Sigmoid colon (tissue), 7 donors: ENCODE results near the gene MAD2L1. TPM values are rescaled to one million over a fixed set of nuclear protein-coding genes. Genes with fewer than 3 reads are reported as not detected.

Source experiments
- DNase-seq: peaks from one replicate; pipeline ENCODE4 v3.0.0-alpha.2; 2019
- H3K27ac ChIP-seq, 4 donors: fragments of 200-600 bp; sonication (generic); one replicate each; pipeline ENCODE4 v1.5.1; 2016 to 2019; ENCODE audit warnings: mild to moderate bottlenecking in 1 of 4
- H3K27me3 ChIP-seq, 3 donors: fragments of 200-600 bp; sonication (generic); one replicate each; pipeline ENCODE4 v1.5.1; 2019; ENCODE audit warnings: mild to moderate bottlenecking in 1 of 3
- H3K36me3 ChIP-seq, 4 donors: fragments of 200-600 bp; sonication (generic); one replicate each; pipeline ENCODE4 v1.5.1; 2016 to 2019
- H3K4me1 ChIP-seq, 4 donors: fragments of 200-600 bp; sonication (generic); one replicate each; pipeline ENCODE4 v1.5.1; 2017 to 2019
- H3K4me3 ChIP-seq, 4 donors: fragments of 200-600 bp; sonication (generic); one replicate each; pipeline ENCODE4 v1.5.1; 2017 to 2019; ENCODE audit warnings: mild to moderate bottlenecking in 2 of 4, moderate library complexity in 1 of 4
- H3K9me3 ChIP-seq, 4 donors: fragments of 200-600 bp in 3 of 4; sonication (generic) in 3 of 4; one replicate each; pipeline versions ENCODE4 v1.5.1 to v1.6.1; 2013 to 2019
- EP300 ChIP-seq, 4 donors: sonication (generic); formaldehyde crosslinking; IDR thresholded peaks; one replicate each; pipeline ENCODE4 v1.6.1; 2017; ENCODE audit warnings: antibody characterized with exemption in 4 of 4
- POLR2A ChIP-seq, 2 donors: fragments of 450-650 bp; IDR thresholded peaks; one replicate each; pipeline ENCODE4 v1.6.1; 2016; ENCODE audit warnings: antibody characterized with exemption in 2 of 2, mild to moderate bottlenecking in 2 of 2, moderate library complexity in 2 of 2
- POLR2AphosphoS5 ChIP-seq, 4 donors: sonication (generic); formaldehyde crosslinking; IDR thresholded peaks; one replicate each; pipeline ENCODE4 v1.6.1; 2017; ENCODE audit warnings: antibody characterized with exemption in 4 of 4
- WGBS, 2 donors: extraction: QIAGEN DNeasy Blood & Tissue Kit; methylation state at CpG; one replicate each; pipeline ENCODE4 v1.1.7; 2013; 5-methylcytosine and 5-hydroxymethylcytosine counted together
- intact Hi-C: fragments of 100-400 bp; cut with DNase I; formaldehyde crosslinking; loops from one replicate; pipeline ENCODE4 v1.15.1; 2023
- polyA plus RNA-seq, 3 donors: library from polyadenylated mRNA; stranded (reverse); fragments of 200-250 nt; gene quantifications; one replicate each; pipeline ENCODE4 v1.2.3, GENCODE V29; 2013
- total RNA-seq, 4 donors: library from RNA; depleted of rRNA; stranded (reverse); fragments of >200 nt; gene quantifications; one replicate each; pipeline ENCODE4 v1.1.0, GENCODE V29; 2016
- TF ChIP-seq, protein P1 (sequence below), 4 experiments: fragments of 450-650 bp in 3 of 4; fragments of 200-600 bp in 1 of 4; IDR thresholded peaks; one replicate each; pipeline ENCODE4 v1.5.1; 2016 to 2019; ENCODE audit warnings: antibody characterized with exemption in 4 of 4, mild to moderate bottlenecking in 3 of 4, moderate library complexity in 2 of 4
- donor health status: healthy with polysubstance abuse.
- donor health status: Bipolar disorder and iron deficiency.
- donor health status: healthy.

Gene MAD2L1
- total RNA-seq: 1 to 10 TPM in 3 of 4 donors, under 1 TPM in 1; 0.95 to 2.1 (median 1.5) TPM
- 10 to 100 TPM in 1 of 3 donors, 1 to 10 TPM in 2; 3.0 to 28.7 (median 9.2) TPM for polyA plus RNA-seq

DNA sequence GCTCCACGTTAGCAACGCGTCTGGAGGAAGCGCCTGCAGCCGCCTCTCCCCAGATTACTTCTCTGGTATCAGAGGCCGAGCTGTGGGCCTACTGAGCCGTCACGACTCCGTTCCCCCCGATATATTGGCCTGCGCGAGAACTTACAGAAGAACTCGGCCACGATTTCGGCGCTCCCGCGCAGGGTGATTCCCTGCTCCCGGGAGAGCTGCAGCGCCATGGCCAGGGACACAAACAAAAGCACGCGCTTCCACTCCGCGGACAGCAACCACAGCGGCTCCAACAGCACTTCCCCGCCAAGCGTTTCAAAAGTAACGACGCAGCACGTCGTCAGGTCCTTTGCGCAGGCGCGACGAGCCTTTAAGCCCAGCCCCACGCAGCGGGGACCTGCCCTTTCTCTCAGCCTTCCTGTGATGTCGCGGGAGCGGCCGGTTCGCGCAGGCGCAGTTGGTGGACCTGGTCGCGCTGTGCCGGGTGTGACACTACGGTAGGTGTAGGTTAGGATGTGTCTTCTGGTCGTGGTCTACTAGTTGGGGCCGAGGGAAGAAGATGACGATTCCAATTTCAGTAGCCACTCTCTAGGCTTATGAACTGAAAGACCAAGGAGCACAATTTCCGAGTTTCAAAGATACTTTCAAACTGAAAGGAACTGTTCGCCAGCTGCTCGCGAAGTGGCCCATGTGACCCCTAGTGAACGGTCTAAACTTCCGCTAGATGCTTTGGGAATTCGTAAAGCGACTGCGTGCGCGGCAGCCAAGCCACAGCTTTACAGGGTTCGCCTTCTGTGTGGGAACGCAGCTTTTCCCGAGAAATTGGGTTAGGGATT lies at the start of gene MAD2L1:
TSS of gene MAD2L1 (minus strand) at position 332 of the 824 bp plus-strand sequence. CDS start at position 218, 114 bp downstream.
- peak; percentile 99 for DNase-seq
- TF ChIP-seq EP300 (IDR thresholded peaks at IDR 0.05) (no peak), POLR2AphosphoS5 (IDR thresholded peaks at IDR 0.05) (peak; percentile 96 to 98 (median 97)), POLR2A (IDR thresholded peaks at IDR 0.05) (peak; percentile 84 to 88)
- TF ChIP-seq, protein P1, sequence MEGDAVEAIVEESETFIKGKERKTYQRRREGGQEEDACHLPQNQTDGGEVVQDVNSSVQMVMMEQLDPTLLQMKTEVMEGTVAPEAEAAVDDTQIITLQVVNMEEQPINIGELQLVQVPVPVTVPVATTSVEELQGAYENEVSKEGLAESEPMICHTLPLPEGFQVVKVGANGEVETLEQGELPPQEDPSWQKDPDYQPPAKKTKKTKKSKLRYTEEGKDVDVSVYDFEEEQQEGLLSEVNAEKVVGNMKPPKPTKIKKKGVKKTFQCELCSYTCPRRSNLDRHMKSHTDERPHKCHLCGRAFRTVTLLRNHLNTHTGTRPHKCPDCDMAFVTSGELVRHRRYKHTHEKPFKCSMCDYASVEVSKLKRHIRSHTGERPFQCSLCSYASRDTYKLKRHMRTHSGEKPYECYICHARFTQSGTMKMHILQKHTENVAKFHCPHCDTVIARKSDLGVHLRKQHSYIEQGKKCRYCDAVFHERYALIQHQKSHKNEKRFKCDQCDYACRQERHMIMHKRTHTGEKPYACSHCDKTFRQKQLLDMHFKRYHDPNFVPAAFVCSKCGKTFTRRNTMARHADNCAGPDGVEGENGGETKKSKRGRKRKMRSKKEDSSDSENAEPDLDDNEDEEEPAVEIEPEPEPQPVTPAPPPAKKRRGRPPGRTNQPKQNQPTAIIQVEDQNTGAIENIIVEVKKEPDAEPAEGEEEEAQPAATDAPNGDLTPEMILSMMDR (IDR thresholded peaks at IDR 0.05): no peak
- peaks cover 0 to 32% (median 19%) of the 10 kb centered on the region in 4 donors for H3K4me1 ChIP-seq
- peak within 1 kb of the TSS; percentile 51 to 70 (median 60) for H3K4me3 ChIP-seq
- 0% methylated on average over 65 of the region's 65 CpGs for WGBS, 2 donors
- intact Hi-C loops: no loop called here
- no peaks in the 10 kb centered on the region for H3K27me3 ChIP-seq
- no peaks in the 10 kb centered on the region for H3K36me3 ChIP-seq
- no peaks in the 10 kb centered on the region for H3K9me3 ChIP-seq
- H3K27ac ChIP-seq: peak within 1 kb of the TSS; percentile 86 to 96 (median 95)

DNA sequence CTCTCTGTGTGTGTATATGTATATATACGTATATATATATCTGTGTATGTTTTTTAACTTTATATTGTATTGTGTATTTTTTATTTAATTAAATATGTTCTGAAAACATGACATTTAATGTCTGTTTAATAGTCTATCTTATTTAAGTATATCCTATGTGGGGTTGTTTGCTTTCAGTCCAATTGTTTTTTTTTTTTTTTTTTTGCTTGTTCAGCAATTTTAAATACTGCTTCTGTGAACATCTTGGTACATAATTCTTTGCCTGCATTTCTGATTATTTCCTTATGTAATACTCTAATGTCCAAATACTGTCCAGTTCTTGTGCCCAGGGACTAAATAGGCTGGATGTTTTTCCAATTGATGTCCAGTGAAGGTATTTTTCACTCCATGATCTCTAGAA lies 45.1 kb upstream of the MAD2L1 start:
- no peaks in the 10 kb centered on the region for H3K27me3 ChIP-seq
- no peak for DNase-seq
- no peak overlapping the region for H3K27ac ChIP-seq
- no peaks in the 10 kb centered on the region for H3K9me3 ChIP-seq
- TF ChIP-seq POLR2AphosphoS5 (IDR thresholded peaks at IDR 0.05): no peak
- TF ChIP-seq POLR2A (IDR thresholded peaks at IDR 0.05): no peak
- TF ChIP-seq, protein P1 (IDR thresholded peaks at IDR 0.05): no peak
- no peak for TF ChIP-seq EP300 (IDR thresholded peaks at IDR 0.05)
- no peak overlapping the region for H3K4me3 ChIP-seq
- no peaks in the 10 kb centered on the region for H3K4me1 ChIP-seq
- H3K36me3 ChIP-seq: no peaks in the 10 kb centered on the region
- WGBS, 2 donors: 93% methylated on average over 1 of the region's 1 CpG
- intact Hi-C loops: no loop called here

DNA sequence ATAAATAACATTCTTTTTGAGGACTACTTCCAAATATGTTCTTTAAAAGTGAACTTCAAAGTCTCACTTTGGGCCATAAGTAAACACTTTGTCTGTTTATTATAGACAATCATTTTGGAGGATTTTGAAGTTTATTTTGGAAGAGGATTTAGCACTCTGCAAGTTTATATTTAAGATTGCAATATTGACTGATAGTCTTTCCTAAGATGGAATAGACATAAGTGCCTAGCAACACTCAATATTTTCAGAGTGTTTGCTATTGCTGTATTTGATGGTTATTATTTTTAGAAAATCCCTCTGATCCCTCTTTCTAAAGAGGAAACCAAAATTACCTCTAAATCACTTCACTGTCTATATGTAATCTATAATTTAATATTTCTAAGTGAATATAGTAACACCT lies 42.8 kb upstream of the MAD2L1 start:
- no peaks in the 10 kb centered on the region for H3K36me3 ChIP-seq
- TF ChIP-seq, protein P1 (IDR thresholded peaks at IDR 0.05): no peak
- TF ChIP-seq EP300 (IDR thresholded peaks at IDR 0.05): no peak
- TF ChIP-seq POLR2AphosphoS5 (IDR thresholded peaks at IDR 0.05): no peak
- TF ChIP-seq POLR2A (IDR thresholded peaks at IDR 0.05): no peak
- no peak for DNase-seq
- no peaks in the 10 kb centered on the region for H3K4me1 ChIP-seq
- H3K27me3 ChIP-seq: no peaks in the 10 kb centered on the region
- H3K4me3 ChIP-seq: no peak overlapping the region
- no peaks in the 10 kb centered on the region for H3K9me3 ChIP-seq
- intact Hi-C loops: no loop called here
- no peak overlapping the region for H3K27ac ChIP-seq

DNA sequence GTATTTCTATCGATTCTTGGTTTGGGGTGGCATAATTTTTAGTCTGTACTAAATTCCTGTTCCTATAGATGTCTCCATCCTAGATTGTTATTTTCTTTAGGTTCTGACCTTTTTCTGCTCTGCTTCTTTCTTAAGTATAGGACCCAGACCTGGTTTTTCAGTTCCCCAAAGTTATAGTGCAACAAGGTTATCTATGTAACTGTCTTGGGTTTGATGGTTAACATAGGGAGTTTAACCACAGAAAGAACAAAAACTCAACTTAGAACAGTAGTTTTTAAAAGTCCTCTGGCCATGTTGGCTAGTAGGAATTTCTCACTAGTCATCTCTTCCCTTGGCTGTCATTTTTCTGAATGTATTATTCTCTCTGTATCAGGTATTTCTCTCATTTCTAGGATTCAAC lies 38.8 kb upstream of the MAD2L1 start:
- intact Hi-C loops: no loop called here
- Histone ChIP-seq H3K4me1 (no peaks in the 10 kb centered on the region), H3K27ac (no peak overlapping the region), H3K9me3 (no peaks in the 10 kb centered on the region), H3K4me3 (no peak overlapping the region), H3K36me3 (no peaks in the 10 kb centered on the region), H3K27me3 (no peaks in the 10 kb centered on the region)
- TF ChIP-seq, protein P1 (IDR thresholded peaks at IDR 0.05): no peak
- TF ChIP-seq POLR2AphosphoS5 (IDR thresholded peaks at IDR 0.05): no peak
- no peak for TF ChIP-seq POLR2A (IDR thresholded peaks at IDR 0.05)
- no peak for TF ChIP-seq EP300 (IDR thresholded peaks at IDR 0.05)
- WGBS, 2 donors: 89 to 91% methylated on average over 1 of the region's 1 CpG
- DNase-seq: no peak
